HL-60/S4 (cell line): Measurements from ENCODE around the gene MAST3.

Experiments
- in situ Hi-C: fragments of 300-500 bp; cut with MboI; formaldehyde crosslinking; loops from 2 replicates; pipeline ENCODE4 v1.14.3; 2022; ENCODE audit warnings: low sequenced_read_pairs

Gene MAST3

DNA sequence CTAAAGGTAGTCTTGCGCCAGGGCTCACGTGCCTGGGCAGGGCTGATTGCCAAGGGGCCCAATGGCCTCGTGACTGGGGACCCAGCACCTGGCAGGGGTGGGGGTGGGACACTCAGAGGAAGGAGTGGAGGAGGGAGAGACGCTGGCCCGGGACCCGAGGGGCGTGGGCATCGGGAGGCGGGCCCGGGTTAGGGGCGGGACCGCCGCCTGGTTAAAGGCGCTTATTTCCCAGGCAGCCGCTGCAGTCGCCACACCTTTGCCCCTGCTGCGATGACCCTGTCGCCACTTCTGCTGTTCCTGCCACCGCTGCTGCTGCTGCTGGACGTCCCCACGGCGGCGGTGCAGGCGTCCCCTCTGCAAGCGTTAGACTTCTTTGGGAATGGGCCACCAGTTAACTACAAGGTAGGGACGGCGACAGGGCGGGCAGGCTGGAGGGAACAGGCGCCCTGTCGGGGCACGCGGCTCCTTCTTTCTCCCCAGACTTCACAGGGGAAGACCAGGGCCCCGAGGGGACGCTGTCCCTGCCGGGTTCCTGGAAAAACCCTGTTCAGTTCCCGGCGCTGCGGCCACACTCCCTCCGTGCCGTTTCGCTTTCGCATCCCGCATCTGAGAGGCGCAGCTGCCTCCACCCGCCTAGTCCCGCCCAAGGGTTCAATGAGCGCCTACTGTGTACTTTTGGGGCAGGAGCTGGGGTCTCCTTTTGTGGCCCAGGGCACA, 76.2 kb downstream of the MAST3 start, which contains the start of gene IFI30:
TSS of gene IFI30 (plus strand) at position 242 of the 717 bp plus-strand sequence. CDS start at position 271, 29 bp downstream.
- in situ Hi-C loops, result no loop called here

GRCh38 chr19:18174983-18175382, 77.4 kb downstream of the MAST3 start:
- in situ Hi-C loops, result no loop called here

GRCh38 chr19:18176367-18177310, 79.1 kb downstream of the MAST3 start:
- in situ Hi-C loops, result no loop called here

GRCh38 chr19:18179957-18180356, 82.4 kb downstream of the MAST3 start:
- in situ Hi-C loops, result no loop called here

DNA sequence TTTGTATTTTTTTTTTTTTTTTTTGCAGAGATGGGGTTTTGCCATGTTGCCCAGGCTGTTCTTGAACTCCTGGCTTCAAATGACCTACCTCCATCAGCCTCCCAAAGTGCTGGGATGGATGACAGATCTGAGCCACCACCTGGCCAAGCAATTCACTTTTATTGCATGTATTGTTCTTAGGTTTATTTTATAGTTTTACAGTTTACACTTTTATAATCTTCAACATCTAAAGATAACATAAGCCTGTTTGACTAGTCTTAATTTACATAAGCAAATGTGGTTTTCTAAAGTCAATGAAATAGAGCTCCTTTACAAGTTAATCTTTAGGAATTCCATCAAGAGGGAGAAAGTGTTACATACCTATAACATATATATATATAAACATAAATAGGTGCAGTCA, 86.0 kb downstream of the MAST3 start:
- in situ Hi-C loops, result no loop called here

GRCh38 chr19:18185538-18185937, 88.0 kb downstream of the MAST3 start:
- in situ Hi-C loops, result no loop called here

- in situ Hi-C loops, result loop anchor here (10.0 kb wide), 1 partner anchor 225 kb away; the partner anchor contains the start of gene SSBP4
Measured at GRCh38 chr19:18190278-18190677, 92.7 kb downstream of the MAST3 start.

DNA sequence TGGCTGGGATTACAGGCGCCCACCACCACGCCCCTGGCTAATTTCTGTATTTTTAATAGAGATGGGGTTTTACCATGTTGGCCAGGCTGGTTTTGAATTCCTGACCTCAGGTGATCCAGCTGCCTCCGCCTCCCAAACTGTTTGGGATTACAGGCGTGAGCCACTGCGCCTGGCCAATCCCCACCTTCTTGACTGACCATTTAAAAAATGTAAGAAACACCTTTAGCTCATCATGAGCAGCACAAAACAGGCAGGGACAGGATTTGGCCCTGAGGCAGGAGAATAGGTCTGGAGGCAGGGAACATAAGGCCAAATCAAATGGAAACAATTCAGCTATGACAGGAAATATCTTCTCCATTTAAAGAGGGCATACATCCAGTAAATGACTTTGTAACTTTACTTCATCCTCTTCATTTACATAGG, 94.1 kb downstream of the MAST3 start:
- in situ Hi-C loops, result loop anchor here (10.0 kb wide), 1 partner anchor 223 kb away; the partner anchor contains the start of gene SSBP4

- in situ Hi-C loops, result loop anchor here (10.0 kb wide), 1 partner anchor 222 kb away; the partner anchor contains the start of gene SSBP4
Measured at GRCh38 chr19:18192673-18193387, 95.3 kb downstream of the MAST3 start, which contains the start of gene MPV17L2. TSS of gene MPV17L2 (plus strand) at chr19:18193218. CDS start at chr19:18193282, 64 bp downstream.

DNA sequence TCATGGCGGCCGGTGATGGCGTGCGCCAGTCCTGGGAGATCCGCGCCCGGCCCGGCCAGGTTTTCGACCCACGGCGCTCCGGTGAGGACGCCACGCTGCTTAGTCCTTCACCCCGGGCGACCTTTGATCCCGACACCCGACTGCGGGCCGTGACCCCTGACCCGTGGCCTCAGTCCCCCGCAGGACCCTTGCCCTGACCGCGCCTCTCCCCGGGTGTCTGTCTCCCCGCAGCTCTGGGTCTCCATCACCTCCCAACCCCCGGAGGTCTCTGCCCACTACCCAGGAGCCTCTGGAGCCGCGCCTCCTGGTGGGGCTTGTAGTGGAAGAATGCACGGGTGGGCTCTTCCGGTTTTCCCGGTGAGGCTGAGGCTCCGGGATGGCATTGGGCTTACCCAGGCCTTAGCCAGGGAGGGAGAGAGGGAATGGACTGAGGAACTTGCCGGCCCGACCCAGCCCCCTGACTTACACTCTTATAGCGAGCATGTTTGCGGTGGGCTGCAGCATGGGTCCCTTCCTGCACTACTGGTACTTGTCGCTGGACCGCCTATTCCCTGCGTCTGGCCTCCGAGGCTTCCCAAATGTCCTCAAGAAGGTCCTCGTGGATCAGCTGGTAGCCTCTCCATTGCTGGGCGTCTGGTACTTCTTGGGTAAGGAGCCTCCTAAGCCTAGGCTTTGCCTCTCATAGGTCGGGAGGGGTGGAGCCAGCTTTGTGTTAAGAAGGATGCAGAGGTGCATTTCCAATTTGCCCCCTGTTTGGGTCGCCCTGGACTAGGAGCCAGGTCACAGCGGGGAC, 96.0 kb downstream of the MAST3 start:
- in situ Hi-C loops, result loop anchor here (10.0 kb wide), 1 partner anchor 221 kb away; the partner anchor contains the start of gene SSBP4

- in situ Hi-C loops, result loop anchor here (10.0 kb wide), 1 partner anchor 221 kb away; the partner anchor contains the start of gene SSBP4
Measured at GRCh38 chr19:18194181-18194530, 96.6 kb downstream of the MAST3 start.

DNA sequence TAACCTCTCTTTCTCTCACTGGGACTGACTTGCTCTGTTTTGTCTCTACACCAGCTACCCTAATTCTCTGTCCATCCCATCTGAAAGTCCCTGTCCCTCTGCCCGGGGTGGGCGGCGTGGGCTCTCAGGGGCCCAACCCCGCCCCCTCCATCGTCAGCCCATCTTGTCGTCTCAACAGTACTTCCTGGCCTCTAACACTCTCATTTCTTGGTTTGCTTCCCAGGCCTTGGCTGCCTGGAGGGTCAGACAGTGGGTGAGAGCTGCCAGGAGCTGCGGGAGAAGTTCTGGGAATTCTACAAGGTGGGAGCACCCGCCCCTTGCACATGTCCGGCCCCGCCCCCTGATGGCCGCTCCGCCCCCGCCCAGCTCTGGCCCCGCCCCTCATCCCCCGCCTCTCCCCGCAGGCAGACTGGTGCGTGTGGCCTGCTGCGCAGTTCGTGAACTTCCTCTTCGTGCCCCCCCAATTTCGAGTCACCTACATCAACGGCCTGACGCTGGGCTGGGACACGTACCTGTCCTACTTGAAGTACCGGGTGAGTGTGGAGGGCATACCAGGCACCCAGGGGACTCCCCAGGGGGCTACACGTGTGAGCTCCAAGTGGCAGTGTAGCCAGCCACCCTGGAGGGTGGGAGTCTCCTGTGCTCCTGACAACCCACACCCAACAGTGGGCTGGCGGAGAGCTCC, 97.1 kb downstream of the MAST3 start:
- in situ Hi-C loops, result loop anchor here (10.0 kb wide), 1 partner anchor 220 kb away; the partner anchor contains the start of gene SSBP4

DNA sequence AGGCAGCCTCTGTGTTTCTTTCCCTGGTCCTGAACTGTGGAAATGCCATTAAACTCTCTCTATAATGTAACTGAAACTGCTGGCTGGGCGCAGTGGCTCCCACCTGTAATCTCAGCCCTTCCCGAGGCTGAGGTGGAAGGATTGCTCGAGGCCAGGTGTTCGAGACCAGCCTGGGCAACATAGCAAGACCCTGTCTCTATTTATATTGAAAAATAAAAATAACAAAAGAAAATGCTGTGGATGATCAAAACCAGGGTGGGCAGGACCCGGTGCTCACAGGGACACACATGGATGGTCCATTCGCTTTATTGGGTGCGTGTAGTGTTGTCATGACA, 98.9 kb downstream of the MAST3 start:
- in situ Hi-C loops, result loop anchor here (10.0 kb wide), 1 partner anchor 218 kb away; the partner anchor contains the start of gene SSBP4

GRCh38 chr19:18197306-18197705, 99.7 kb downstream of the MAST3 start:
- in situ Hi-C loops, result loop anchor here (10.0 kb wide), 1 partner anchor 217 kb away; the partner anchor contains the start of gene SSBP4

GRCh38 chr19:18197941-18198340, 100.4 kb downstream of the MAST3 start:
- in situ Hi-C loops, result loop anchor here (10.0 kb wide), 1 partner anchor 217 kb away; the partner anchor contains the start of gene SSBP4

DNA sequence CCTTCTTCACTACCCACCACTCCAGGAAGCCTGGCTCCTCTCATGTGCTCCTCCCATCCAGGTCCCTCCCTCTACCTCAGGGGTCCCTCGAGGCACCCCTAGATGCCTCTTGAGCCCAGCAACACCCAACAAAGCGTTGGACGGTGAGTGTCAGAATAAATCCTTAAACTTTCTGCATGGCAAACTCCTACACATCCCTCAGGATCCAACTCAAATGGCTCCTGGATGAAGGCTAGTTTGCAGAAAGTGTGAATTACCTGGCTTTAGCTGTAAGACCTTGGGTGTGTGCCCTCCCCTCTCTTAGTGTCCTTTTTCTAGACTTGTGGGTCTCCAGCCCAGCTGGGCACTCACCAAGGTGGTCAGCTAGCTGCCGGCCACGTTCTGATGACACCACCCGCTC, 100.8 kb downstream of the MAST3 start:
- in situ Hi-C loops, result loop anchor here (10.0 kb wide), 1 partner anchor 216 kb away; the partner anchor contains the start of gene SSBP4
